ENCODE results near the gene ETV6.

ETV6 gene

GRCh38 chr12:11718768-11719253 is 69.3 kb downstream of the ETV6 start:
- DNase-seq (ENCODE audit: low spot score), result no peak

- DNase-seq (ENCODE audit: low spot score), result no peak
These were observed 70.2 kb downstream of the ETV6 start for GRCh38 chr12:11719678-11720099.

GRCh38 chr12:11722071-11722470 is 72.6 kb downstream of the ETV6 start:
- DNase-seq (ENCODE audit: low spot score), result no peak

DNA sequence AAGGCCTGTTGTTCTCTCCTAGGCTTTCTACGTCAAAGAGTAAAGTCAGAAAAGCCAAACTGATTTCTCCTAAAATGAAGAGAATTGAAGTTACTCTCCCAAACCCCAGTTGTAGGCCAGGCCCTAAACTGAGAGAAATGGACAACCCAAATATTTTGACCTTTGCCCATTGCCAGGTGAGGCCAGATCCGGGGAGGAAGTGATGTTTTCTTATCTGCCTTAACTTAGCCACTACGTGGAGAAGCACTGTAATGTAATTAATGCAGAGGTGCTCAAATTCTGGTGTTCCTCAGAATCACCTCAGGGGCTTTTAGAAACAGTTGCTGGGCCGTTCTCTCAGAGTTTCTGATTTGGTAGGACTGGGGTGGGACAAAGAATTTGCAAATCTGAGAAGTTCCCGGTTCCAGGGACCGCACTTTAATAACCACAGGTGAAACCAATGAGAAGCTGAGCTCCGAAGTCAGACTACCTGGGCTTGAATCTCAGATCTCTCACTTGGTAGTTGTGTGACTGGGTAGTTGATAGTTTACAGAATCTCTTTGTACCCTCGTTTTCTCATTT is 73.2 kb downstream of the ETV6 start:
- no peak for DNase-seq (ENCODE audit: low spot score)

GRCh38 chr12:11723993-11724392 is 74.5 kb downstream of the ETV6 start:
- DNase-seq (ENCODE audit: low spot score), result no peak

- no peak for DNase-seq (ENCODE audit: low spot score)
These were observed 75.4 kb downstream of the ETV6 start for GRCh38 chr12:11724888-11725311.

- DNase-seq (ENCODE audit: low spot score), result no peak
These were observed 76.2 kb downstream of the ETV6 start for GRCh38 chr12:11725686-11726085.

- no peak for DNase-seq (ENCODE audit: low spot score)
These were observed 77.2 kb downstream of the ETV6 start for GRCh38 chr12:11726659-11727058.

DNA sequence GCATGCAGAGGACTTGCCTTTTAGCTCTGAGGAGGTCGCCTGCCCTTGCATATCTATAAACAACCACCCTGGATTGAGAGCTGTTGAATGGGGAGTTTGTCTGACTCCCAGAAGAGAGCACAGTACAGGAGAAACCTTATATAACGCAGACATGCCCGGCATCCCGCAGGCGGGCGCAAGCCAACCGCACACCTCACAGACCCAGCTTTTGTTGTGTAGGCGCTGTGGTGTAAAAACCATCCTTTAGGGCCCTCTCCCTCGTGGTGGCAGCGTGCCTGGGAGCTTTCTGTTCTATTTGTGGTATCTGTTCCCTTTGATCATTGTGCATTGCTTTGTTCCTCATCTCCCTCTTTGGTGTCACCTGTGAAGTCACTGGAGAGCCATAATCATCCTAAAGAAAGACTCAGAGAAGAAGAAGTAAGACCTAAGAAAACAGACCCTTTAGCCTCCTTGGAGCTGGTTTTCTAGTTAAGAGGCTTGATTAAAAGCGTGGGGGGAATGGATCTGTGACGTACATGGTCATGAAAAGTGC is 77.7 kb downstream of the ETV6 start:
- no peak for DNase-seq (ENCODE audit: low spot score)

DNA sequence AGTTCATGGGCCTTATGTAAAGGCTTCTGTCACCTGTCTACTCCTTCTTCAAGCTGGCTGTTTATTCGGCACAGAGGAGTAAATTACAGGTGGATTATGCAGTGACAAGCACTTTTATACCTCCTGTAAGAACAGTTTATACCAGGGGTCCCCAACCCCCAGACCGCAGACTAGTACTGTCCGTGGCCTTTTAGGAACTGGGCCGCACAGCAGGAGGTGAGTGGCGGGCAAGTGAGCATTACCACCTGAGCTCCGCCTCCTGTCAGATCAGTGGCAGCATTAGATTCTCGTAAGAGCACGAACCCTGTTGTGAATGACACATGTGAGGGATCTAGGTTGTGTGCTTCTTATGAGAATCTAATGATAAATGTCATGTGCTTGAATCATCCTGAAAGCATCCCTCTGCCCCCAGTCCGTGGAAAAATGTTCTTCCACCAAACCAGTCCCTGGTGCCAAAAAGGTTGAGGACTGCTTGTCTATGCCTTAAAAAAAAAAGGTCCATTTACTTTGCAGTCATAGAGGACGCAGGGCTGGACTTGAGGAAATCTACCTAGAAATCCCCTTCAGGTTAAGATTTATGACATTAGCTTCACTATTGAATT is 78.8 kb downstream of the ETV6 start:
- DNase-seq (ENCODE audit: low spot score), result no peak

GRCh38 chr12:11729008-11729407 is 79.5 kb downstream of the ETV6 start:
- DNase-seq (ENCODE audit: low spot score), result no peak

- DNase-seq (ENCODE audit: low spot score), result no peak
These were observed 80.1 kb downstream of the ETV6 start for GRCh38 chr12:11729439-11730150.

- no peak for DNase-seq (ENCODE audit: low spot score)
These were observed 81.0 kb downstream of the ETV6 start for GRCh38 chr12:11730299-11731041.

GRCh38 chr12:11731042-11731357 is 81.5 kb downstream of the ETV6 start:
- no peak for DNase-seq (ENCODE audit: low spot score)

DNA sequence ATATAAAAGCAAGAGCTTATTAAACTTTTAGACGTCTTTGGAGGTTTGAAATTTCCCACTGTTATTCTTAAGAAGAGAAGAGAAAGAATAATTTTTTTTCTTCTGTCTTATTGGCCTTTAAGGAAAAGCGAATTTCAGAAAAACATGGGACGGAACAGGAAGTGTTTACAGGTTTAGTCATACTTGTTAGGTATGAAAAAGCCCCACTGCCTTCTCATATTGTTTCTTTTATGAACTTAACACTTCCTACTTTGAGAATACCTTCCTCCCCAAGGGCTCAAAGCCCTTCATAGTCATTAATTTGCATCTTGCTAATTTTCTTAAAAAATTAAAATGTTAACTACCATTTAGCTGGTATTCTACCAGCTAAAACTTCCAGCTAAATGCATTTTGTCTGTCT is 82.0 kb downstream of the ETV6 start:
- no peak for DNase-seq (ENCODE audit: low spot score)

DNA sequence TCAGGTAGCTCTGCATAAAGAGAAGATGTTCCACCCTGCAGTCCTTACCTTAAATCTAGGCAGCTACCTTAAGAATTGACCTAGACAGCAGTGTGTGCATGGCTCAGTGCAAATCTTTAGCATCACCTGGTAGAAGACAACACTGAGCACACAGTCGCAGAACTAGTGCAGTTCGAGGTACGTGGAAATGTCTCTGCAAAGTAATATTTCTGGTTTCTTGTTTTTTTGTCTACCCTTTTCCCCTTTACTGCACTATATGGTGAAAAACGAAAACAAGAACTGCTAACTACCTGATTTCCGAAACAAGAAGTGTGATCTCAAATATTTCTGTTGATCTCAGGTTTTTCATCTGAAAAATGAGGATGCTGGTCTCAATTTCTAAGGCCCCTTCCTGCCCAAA is 82.5 kb downstream of the ETV6 start:
- no peak for DNase-seq (ENCODE audit: low spot score)

DNA sequence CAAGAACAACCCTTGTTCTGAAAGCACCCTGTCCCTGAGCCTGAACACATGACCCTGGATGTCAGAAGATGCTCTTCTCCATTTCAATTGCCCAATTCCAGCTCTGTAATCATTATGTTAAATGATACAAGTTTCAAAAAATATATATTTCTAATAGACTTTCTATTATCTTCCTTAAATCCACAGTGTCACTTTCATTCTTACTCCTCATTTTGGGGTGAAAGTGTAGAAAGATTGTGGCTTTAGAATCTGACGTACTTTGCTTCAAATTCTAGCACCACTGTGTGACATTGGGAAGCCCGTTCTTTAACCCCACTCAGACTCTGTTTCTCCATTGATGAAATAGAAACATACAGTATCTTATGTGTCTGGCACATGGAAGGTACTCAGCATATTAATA is 83.2 kb downstream of the ETV6 start:
- no peak for DNase-seq (ENCODE audit: low spot score)

GRCh38 chr12:11734580-11735180 is 85.2 kb downstream of the ETV6 start:
- DNase-seq (ENCODE audit: low spot score), result no peak

DNA sequence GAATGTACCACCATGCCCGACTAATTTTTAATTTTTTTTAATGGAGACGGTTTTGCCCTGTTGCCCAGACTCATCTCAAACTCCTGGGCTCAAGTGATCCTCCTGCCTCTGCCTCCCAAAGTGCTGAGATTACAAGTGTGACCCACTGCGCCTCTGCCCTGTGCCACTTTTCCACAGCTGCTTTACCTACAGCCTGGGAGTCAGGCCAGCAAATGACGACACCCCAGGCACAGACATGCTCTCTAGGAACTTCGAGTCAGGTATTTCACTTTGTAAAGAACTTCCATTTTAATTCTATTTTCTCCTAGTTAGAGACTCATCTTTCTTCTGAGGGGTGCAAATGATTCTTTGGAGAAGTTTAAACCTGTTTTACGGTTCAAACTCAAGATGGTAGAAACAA is 89.0 kb downstream of the ETV6 start:
- no peak for DNase-seq (ENCODE audit: low spot score)

DNA sequence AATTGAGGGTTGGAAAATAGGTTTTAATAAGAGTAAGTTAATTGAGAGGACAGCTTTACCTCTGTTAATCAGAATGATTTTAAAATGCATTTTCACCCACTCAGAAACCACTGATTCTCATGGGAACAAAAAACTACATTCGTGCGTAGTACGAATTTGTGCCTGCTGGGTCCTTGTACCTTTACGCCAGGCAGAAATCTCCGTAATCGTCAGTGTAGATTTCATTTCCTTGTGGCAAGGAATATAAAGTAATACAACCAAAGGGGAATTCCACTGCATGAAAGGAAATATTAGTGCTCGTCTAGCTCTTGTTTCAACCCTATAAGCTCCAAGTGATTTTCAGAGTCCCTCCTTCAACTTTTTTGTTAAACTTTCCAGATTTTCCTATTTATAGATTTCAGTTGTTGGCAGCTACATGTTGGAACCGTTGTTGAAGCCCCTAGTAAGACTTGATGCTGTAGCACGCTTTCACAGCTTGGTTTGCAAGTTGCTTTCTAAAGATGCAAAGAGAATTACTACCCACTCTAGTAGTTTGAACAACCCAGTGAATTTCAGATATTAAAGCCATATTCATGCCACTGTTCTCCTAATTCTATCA is 90.6 kb downstream of the ETV6 start:
- DNase-seq (ENCODE audit: low spot score), result no peak

DNA sequence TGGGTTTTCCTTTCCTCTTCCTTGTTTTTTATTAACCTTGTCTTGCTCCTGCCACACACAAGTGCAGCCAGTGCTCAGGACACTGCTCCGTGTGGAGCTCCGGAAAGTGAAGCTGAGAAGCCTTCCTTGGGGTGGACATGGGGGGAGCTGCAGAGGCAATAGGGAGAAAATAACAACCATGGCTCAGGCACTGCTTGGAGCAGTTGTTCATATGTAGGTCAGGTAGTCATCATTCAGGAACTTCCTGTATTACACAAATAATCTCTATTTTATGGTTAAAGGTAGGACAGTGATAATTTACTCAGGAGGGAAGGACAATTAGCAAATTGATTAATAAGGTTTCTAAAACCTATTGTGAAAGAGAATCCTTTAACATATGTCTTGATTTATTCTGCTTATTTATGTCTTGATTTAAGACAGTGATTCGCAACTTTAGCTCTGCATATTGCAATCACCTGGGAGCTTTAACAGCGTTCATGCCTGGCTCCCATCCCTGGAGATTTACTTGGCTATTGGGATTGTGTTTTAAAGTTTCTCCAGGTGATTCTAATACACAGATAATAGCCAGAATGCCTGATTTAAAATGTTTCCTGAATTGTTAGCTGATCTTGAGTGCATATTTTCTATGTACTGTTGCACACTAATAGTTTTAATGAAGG is 92.1 kb downstream of the ETV6 start:
- DNase-seq (ENCODE audit: low spot score), result no peak

All from putamen (tissue), 1 donor.